Cardiac fibroblast (primary cell): ENCODE data around the gene TPRN.
A peak's percentile ranks its signal among the peaks of the same experiment; 100 is the strongest.

ENCODE experiments used
- DNase-seq, 2 donors: peaks; one replicate each; pipeline versions ENCODE4 v3.0.0 to v3.0.0-alpha.2; 2010; ENCODE audit warnings: low read depth in 2 of 2
- H3K4me3 ChIP-seq, 2 donors: replicated peaks in 1 of 2; 1 replicate in 1 of 2; 2 replicates in 1 of 2; pipeline ENCODE4 v1.5.1; 2011; ENCODE audit warnings: low read depth in 2 of 2, low read length in 2 of 2, mild to moderate bottlenecking in 2 of 2, moderate library complexity in 1 of 2
- TF ChIP-seq, protein P1 (sequence below): IDR thresholded peaks from one replicate; pipeline ENCODE4 v1.5.1; 2011; ENCODE audit warnings: low read depth, mild to moderate bottlenecking, low read length, inconsistent platforms

Gene TPRN

DNA sequence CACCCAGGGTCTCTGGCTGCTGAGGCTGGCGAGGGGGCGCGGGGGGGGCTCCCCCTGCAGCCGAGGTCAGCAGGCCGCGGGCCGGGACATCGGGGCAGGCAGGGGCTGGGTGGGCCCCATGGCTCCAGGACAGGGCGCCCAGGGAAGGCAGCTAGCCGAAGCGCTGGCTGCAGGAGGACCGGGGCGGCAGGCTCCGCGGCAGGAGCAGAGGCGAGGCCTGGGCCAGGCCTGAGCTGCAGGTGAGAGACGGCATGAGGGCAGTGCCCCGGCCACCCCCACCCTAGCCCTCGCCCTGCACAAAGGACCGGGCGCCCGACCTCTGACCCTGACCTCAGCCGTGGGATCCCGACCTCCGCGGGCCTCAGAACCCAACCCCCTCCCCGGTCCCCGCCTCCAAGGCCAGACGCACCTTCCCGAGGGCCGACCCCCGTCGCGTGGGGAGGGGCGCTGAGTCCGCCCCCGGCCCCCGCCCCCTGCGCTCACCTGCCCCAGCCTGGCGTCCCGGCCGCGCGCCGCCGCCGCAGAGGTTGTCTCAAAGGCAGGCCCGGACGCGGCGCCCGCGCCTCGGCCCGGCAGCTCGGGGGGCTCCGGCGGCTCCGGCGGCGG, 21.1 kb upstream of the TPRN start:
- DNase-seq, result no peak
- H3K4me3 ChIP-seq, result no peak overlapping the region
- TF ChIP-seq, protein P1, sequence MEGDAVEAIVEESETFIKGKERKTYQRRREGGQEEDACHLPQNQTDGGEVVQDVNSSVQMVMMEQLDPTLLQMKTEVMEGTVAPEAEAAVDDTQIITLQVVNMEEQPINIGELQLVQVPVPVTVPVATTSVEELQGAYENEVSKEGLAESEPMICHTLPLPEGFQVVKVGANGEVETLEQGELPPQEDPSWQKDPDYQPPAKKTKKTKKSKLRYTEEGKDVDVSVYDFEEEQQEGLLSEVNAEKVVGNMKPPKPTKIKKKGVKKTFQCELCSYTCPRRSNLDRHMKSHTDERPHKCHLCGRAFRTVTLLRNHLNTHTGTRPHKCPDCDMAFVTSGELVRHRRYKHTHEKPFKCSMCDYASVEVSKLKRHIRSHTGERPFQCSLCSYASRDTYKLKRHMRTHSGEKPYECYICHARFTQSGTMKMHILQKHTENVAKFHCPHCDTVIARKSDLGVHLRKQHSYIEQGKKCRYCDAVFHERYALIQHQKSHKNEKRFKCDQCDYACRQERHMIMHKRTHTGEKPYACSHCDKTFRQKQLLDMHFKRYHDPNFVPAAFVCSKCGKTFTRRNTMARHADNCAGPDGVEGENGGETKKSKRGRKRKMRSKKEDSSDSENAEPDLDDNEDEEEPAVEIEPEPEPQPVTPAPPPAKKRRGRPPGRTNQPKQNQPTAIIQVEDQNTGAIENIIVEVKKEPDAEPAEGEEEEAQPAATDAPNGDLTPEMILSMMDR, result no peak

DNA sequence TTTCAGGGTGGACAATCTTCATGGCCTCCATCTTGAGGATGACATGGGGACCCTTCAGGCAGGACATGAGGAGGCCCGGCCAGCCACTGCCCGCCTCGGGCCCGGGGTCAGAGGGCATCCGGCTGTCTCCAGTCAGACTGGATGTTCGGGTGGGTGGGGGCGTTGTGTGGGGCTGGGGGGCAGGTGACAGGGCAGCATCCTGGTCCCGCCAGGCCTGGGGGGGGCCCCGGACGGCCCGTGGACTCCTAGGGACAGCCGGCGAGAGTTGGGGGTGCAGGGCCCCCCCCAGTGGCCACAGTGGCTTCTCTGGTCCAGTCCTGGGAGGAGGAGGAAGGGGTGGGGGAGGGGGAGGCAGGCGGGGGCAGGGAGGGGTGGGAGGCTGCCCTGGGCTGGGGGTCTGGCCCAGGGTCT, 20.6 kb upstream of the TPRN start:
- DNase-seq, result no peak
- no peak overlapping the region for H3K4me3 ChIP-seq
- TF ChIP-seq, protein P1, result no peak

DNA sequence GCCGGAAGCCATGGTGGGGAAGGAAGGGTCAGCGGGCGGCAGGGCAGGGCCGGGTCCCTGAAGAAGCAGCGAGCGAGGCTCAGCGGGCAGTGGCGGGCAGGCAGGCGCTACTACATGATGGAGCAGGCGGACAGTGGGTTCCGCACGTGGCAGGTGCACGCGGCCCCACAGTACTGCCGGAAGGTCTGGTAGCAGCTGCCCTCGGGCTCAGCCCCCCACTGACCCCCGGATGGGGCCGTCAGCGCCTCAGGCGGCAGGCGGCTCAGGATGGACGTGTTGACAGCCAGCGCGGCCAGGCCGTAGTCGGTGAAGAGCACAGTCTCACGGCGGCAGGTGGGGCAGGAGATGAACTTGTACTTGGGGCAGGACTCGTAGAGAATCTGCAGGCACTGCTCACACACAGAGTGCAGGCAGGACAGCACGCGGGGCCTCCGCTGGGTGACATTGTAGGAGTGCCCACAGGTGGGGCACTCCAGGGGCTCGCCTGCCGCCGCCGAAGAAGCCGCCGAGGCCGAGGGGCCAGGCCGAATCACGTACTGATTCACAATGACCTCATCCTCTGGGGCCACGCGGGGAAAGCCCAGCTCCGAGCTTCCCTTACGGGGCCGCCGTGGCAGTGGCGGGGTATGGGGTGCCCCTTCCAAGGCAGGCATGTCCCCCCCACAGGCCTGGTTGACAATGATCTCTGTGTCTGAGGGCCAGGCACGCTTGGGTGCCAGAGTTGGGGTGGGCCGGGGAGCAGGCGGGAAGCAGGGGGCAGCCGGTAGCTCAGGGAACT, 20.0 kb upstream of the TPRN start:
- no peak for DNase-seq
- no peak overlapping the region for H3K4me3 ChIP-seq
- TF ChIP-seq, protein P1, result no peak

DNA sequence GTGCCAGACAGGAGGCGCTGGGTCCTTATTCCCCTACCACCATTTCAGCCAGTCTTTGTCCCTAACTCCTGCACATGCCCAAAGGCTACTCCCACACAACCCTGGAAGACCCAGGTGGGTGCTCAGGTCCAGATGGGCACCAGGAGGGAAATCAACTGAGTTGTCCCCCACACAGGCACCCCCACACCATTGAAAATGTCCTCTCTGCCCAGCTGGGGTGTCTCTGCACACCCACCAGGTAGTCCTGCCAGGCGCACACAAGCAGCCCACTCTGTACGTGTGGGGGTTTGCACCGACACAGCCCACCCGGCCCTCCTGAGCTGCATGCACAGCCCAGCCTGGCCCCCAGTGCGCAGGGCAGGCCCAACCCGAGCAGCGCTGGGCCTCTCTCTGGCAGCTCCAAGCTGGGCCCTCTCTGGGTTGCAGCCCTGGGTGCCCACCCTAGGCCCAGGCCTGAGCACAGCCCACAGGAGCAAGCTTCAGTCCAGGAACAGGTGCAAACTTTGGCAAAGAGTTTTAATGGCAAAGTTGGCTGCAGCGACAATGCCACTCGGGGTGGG, 19.3 kb upstream of the TPRN start:
- TF ChIP-seq, protein P1, result no peak
- DNase-seq, result no peak
- H3K4me3 ChIP-seq, result no peak overlapping the region

DNA sequence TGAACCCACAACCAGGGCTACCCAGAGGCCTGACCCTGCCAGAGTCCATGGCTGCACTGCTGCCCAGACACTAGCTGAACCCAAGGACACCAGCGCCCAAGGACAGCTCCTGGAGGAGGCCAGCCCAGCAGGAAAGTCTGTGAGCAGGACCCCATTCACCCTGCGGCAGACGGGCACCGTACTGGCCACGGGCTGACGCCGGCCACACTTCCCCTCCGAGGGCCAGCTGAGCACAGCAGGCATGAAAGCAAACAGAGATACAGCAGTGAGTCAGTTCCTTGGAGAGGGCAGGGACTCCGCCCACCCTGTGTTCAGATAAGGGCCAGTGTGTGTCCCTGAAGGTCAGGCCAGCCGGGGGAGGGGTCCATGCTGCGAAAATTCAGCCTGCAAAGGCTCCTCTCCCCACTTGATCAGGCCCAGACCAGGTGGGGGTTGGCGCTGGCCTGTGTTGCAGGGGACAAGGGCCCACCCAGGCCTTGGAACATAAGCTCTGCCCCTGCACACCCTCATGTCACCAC, 18.3 kb upstream of the TPRN start:
- H3K4me3 ChIP-seq, result no peak overlapping the region
- peak; percentile 52 to 65 for DNase-seq
- TF ChIP-seq, protein P1, result no peak

DNA sequence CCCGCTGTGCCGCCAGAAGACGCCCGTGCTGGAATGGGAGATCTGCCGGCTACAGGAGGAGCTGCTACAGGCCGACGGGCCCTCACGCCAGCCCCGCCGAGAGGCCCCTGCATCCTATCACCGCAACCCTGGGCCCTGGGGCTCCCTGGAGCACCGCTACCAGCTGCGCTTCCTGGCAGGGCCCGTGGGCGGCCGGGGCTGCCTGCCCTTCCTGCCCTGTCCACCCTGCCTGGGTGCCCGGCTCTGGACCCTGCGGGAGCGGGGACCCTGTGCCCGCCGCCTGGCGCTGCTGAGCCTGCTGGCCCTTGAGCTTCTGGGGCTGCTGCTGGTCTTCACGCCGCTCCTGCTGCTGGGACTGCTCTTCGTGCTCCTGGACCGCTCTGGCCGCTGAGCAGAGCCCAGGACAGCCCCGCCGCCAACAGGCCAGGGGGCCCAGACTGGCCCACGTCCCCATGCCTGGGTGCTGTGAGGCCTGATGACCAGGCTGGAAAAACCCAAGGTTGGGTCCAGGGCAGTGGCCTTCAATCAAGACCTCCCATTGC, 17.7 kb upstream of the TPRN start:
- TF ChIP-seq, protein P1, result no peak
- no peak overlapping the region for H3K4me3 ChIP-seq
- no peak for DNase-seq
